Measurements from ENCODE around the gene RTN4RL1.

Gene RTN4RL1, protein sequence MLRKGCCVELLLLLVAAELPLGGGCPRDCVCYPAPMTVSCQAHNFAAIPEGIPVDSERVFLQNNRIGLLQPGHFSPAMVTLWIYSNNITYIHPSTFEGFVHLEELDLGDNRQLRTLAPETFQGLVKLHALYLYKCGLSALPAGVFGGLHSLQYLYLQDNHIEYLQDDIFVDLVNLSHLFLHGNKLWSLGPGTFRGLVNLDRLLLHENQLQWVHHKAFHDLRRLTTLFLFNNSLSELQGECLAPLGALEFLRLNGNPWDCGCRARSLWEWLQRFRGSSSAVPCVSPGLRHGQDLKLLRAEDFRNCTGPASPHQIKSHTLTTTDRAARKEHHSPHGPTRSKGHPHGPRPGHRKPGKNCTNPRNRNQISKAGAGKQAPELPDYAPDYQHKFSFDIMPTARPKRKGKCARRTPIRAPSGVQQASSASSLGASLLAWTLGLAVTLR

GRCh38 chr17:2025220-2025621 is at the start of gene RTN4RL1:
TSS of gene RTN4RL1 (minus strand) at chr17:2025334. CDS start at chr17:2024865, 469 bp downstream.
- peak; percentile 30 for DNase-seq (ENCODE audit: low read depth)

GRCh38 chr17:2074919-2075318 is 49.8 kb upstream of the RTN4RL1 start:
- no peak for DNase-seq (ENCODE audit: low read depth)

GRCh38 chr17:2071455-2072281 is 46.5 kb upstream of the RTN4RL1 start:
- DNase-seq (ENCODE audit: low read depth): no peak

DNA sequence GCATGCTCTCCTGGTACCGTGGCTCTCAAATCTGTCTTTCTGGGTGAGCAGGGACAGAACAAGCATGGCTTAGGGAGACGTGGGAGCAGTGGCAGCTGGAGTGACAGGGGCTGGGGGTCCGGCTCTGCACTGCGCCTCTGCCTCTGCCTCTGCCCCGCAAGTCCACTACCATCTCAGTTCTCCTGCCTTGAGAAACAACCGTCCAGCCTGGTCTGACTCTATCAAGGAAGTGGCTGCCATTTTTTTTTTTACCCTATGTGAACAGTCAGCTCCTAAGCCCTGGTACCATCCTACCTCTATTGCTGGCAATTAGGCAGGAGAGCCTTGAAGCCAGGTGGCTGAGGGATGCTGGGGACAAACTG is 45.9 kb upstream of the RTN4RL1 start:
- DNase-seq (ENCODE audit: low read depth): no peak

- DNase-seq (ENCODE audit: low read depth): peak; percentile 74
These were observed 45.3 kb upstream of the RTN4RL1 start for GRCh38 chr17:2070241-2071023.

DNA sequence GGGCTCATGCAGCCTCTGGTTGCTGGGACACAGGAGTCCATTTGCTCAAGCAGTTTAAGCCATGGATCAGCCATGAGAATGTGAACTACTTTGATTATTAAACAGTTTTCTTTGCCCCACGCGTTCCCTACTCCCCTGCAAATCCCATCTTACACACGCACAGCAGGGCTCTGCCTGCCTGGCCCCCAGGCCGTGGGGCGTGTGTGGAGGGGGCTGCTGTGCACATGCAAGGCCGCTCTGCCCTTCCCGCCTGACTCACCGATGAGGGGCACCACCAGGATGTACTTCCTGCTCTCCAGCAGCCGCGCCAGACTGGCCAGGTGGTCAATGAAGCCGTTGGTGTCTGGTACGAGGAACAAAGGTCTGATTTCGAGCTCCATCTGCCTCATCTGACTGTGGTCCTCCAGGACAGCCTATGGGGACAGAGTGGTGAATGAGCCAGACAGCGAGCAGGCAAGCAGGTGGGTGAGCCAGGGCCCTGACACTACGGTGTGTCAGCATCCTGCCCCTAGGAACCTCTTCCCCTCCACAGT is 43.5 kb upstream of the RTN4RL1 start:
- no peak for DNase-seq (ENCODE audit: low read depth)

GRCh38 chr17:2068031-2068518 is 42.9 kb upstream of the RTN4RL1 start:
- DNase-seq (ENCODE audit: low read depth): no peak

GRCh38 chr17:2067608-2068024 is 42.5 kb upstream of the RTN4RL1 start:
- DNase-seq (ENCODE audit: low read depth): no peak

- DNase-seq (ENCODE audit: low read depth): no peak
These were observed 42.0 kb upstream of the RTN4RL1 start for GRCh38 chr17:2067048-2067561.

DNA sequence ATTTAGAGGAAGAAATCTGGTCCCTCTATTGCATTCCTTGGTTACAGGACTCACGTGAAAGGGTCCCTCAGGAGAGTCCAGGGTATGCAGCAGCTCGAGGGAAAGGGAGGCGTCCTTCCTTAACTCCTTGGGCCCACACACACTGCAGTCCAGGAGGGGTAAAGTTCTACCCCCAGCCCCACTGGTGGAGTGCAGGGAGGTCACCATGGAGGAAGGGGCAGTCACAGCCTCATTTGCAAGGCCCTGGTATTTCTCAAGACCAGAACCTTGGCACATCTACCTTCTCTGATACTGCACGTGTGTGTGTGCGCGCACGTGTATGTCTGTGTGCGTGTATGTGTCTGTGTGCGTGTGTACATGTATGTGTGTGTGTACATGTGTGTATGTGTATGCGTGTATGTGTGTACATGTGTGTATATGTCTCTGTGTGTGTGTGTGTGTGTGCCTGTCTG is 40.8 kb upstream of the RTN4RL1 start:
- DNase-seq (ENCODE audit: low read depth): no peak

GRCh38 chr17:2064980-2065785 is 40.0 kb upstream of the RTN4RL1 start:
- DNase-seq (ENCODE audit: low read depth): peak; percentile 76

DNA sequence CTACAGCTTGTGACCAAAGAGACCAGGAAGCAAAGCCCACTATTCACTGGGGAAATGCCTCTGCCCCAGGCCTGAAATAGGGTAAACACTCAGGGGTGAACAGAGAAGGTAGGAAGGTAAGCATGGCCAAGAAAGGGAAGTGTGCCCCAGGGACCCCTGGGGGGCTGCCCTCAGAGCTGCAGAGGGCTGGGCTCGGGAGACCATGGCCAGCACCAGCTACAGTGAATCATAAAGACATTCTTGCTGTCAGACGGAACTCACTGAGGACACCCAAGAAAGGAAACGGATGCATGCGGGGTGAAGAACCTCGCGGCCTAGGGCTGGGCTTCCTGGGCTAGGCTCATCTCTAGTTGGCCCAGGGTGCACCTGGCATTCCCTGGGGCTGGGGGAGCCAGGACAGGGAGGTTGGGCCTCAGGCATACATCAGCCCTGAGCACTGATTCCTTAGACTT is 39.4 kb upstream of the RTN4RL1 start:
- no peak for DNase-seq (ENCODE audit: low read depth)

DNA sequence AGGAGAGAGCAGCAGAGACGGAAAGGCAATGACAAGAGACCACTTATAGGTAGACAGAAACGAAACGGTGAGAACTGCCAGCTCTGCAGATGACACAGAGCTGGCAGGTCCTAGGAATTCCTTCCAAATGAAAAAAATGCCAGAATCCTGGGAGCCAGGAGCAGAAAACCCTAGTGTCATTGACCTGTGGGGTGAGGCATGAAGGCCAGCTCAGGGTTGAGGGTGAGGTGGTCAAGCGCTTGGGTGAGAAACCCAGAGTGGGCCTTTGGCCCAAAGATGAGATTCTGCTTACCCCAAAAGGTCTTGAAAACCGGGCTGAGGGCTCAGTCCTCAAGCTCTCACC is 39.0 kb upstream of the RTN4RL1 start:
- DNase-seq (ENCODE audit: low read depth): no peak

GRCh38 chr17:2063261-2064146 is 38.4 kb upstream of the RTN4RL1 start:
- DNase-seq (ENCODE audit: low read depth): no peak

GRCh38 chr17:2062571-2063183 is 37.5 kb upstream of the RTN4RL1 start:
- no peak for DNase-seq (ENCODE audit: low read depth)

DNA sequence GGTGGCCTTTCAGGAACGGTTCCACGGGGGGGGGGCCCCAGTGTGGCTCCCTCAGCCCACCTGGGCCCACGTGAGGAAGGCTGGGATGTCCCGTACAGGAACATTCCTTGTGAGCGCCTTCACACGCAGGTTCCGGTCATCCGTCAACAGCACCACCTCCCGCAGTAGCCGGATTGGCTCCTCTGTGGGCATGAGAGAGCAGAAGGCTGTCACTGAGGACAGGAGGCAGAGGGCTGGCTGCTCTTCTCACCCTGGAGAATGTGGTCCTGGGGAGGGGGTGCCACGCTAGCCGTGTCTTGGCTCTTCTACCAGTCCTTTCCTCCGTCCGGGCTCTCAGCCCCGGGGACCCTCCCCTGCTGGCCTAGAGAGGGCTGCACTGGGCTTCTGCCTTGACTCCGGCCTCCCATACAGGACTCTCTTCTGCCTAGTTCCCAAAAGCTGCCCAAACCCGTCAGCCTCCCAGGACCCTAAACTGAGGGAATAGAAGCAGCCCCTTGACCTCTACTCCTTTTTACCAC is 36.4 kb upstream of the RTN4RL1 start:
- DNase-seq (ENCODE audit: low read depth): no peak

DNA sequence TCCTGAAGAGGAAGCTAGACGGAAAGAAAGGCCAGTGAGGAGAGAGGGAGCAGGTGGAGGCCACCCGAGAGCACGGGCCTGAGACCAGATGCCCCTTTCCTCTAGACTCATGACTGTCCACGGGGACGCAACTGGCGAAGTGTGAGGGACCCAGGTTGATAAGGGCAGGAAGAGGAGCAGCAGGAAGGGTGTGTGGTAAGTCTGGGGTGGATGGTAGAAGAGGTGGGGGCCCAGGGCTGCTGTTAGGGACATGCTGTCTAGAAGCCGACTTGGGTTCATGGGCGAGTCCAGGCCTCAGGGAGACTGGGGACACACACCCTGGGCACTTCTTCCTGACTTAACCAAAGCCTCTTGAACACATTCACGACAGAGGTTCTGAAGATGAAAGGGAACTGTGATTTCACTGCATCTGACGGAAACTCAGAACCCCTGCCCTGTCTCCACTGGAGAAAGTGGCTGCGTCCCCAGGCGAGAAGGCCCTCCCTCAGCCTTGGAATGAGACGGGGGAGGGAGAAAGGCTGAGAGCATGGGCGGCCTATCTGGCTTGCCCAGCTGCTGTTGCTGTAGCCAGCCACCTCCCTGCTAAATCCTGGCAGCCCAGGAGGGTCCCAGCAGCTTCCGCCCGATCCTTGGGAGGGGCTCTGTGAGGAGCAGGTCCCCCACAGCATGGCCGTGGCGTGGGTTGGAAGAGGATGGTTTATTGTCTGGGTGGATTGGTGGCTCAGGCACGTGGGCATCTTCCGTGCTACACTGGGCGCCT is 35.7 kb upstream of the RTN4RL1 start:
- no peak for DNase-seq (ENCODE audit: low read depth)

DNA sequence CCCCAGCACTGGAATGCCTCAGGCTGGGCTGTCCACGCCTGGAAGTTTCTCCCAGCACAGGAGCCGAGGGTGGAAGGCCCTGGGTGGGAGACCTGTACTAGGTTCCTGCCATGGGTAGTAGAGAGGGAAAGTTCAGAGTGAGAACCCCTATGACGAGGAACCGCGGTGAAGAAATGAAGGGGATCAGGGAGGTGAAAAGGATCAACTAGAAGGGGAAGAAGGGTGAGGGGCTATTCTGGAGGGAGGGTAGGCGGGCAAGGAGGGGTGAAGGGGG is 35.2 kb upstream of the RTN4RL1 start:
- no peak for DNase-seq (ENCODE audit: low read depth)

Measured in activated T-cell treated with anti-CD3 and anti-CD28 coated beads for 48 hours (primary cell).